ENCODE results near the gene PRKAA1.

GRCh38 chr5:40812125-40812524, 14.0 kb upstream of the PRKAA1 start:
- no peak for TF ChIP-seq POLR2AphosphoS5 (IDR thresholded peaks at IDR 0.05)
- no peak for TF ChIP-seq CTCF (IDR thresholded peaks at IDR 0.05)
- no peak for TF ChIP-seq EP300 (IDR thresholded peaks at IDR 0.05)
- TF ChIP-seq POLR2A (IDR thresholded peaks at IDR 0.05) = no peak
